ENCODE data around the gene GPR135. TPM values are rescaled to one million over a fixed set of nuclear protein-coding genes. Genes with fewer than 3 reads are reported as not detected.

The GPR135 gene, protein sequence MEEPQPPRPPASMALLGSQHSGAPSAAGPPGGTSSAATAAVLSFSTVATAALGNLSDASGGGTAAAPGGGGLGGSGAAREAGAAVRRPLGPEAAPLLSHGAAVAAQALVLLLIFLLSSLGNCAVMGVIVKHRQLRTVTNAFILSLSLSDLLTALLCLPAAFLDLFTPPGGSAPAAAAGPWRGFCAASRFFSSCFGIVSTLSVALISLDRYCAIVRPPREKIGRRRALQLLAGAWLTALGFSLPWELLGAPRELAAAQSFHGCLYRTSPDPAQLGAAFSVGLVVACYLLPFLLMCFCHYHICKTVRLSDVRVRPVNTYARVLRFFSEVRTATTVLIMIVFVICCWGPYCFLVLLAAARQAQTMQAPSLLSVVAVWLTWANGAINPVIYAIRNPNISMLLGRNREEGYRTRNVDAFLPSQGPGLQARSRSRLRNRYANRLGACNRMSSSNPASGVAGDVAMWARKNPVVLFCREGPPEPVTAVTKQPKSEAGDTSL
- total RNA-seq = 2.1 TPM
- long read RNA-seq, full-length matches to known transcripts = 5 of 5 reads
- long read RNA-seq, partial matches to known transcripts = 0 of 5 reads
- long read RNA-seq, other reads (novel, unspliced or antisense) = 0 of 5 reads

DNA sequence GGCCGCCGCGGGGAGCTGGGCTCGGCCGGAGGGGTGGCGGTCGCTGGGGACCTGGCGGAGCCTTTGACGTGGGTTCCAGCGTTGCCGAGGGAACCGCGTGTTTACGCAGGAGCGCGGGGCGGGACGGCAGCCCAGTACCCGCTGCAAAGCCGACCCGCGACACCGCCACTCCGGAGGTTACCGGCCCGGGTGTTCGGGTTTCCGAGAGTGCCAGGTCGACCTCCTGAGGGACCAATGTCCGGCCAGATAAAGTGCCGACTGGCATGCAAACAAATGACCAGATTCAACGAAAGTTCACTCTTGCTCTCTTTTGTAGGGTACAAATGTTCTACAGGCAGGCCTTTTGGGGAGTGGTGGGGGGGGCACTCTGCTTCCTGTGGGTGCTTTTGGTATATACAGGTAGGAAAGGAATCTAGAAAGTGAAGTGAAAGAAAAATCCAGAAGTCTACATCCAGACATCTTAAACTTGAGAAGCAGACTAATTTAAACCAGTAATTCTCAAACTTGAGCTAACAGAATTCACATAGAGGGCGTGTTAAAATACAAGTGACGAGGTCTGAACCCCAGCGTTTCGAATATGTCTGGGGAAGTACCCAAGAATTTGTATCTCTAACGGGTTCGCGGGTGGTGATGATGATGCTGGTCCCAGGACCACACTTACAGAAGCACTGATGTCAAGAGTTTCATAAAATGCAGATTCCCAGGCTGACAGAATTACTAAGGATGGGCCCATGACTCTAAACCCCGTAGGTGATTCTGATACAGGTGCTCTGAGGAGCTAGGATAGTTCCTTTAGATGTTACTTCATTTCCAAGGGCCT, at the start of gene GPR135:
Gene GPR135, minus strand, starts transcription at position 65 of the 820 bp plus-strand sequence. CDS start 154 bp downstream, outside the sequence.
- peak; percentile 77 for DNase-seq
- Histone ChIP-seq H3K27me3 (no peaks in the 10 kb centered on the region), H3K36me3 (no peaks in the 10 kb centered on the region), H3K9me3 (no peaks in the 10 kb centered on the region), H3K4me1 (peaks cover 7% of the 10 kb centered on the region), H3K27ac (peak within 1 kb of the TSS; percentile 37), H3K4me3 (peak within 1 kb of the TSS; percentile 65)
- peak; percentile 60 for ATAC-seq
- intact Hi-C loops (cut with DNase I) = no loop called here
- TF ChIP-seq, protein P1, sequence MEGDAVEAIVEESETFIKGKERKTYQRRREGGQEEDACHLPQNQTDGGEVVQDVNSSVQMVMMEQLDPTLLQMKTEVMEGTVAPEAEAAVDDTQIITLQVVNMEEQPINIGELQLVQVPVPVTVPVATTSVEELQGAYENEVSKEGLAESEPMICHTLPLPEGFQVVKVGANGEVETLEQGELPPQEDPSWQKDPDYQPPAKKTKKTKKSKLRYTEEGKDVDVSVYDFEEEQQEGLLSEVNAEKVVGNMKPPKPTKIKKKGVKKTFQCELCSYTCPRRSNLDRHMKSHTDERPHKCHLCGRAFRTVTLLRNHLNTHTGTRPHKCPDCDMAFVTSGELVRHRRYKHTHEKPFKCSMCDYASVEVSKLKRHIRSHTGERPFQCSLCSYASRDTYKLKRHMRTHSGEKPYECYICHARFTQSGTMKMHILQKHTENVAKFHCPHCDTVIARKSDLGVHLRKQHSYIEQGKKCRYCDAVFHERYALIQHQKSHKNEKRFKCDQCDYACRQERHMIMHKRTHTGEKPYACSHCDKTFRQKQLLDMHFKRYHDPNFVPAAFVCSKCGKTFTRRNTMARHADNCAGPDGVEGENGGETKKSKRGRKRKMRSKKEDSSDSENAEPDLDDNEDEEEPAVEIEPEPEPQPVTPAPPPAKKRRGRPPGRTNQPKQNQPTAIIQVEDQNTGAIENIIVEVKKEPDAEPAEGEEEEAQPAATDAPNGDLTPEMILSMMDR (IDR thresholded peaks at IDR 0.05) = no peak

DNA sequence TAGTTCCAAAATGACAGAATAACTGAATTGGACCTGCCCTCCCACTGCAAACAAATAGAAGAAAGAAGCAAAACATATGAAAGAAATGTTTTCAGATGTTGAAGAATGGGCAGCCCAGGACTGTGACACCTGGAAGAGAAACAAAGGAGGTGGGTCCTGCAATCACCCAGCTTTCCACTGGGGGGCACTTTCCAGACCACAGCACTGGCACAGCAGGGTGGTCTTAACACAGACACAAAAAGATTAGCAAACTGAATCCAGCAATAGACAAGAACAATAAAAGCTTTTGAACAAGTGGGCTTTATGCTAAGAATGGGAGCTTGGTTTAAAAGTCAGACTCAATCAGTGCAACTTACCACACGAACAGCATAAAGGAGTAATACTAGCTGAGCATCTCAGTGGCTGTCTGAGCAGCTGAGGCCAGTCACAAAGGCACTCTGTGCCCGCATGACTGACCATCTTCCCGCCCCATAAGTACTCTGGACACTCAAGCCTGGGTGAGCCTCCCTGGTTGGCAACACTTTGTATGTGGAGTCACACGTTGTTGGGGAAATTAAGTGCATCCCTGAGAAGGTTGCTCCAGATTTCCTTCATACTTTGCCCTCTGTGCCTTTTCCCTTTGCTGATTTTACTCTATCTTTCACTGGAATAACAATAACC, 46.9 kb upstream of the GPR135 start:
- intact Hi-C loops (cut with DNase I) = no loop called here
- TF ChIP-seq, protein P1 (IDR thresholded peaks at IDR 0.05) = peak; percentile 20
- Histone ChIP-seq H3K27me3 (no peaks in the 10 kb centered on the region), H3K4me3 (no peak overlapping the region), H3K36me3 (no peaks in the 10 kb centered on the region), H3K9me3 (no peaks in the 10 kb centered on the region), H3K27ac (no peak overlapping the region), H3K4me1 (no peaks in the 10 kb centered on the region)
- ATAC-seq (no peak), DNase-seq (no peak)

DNA sequence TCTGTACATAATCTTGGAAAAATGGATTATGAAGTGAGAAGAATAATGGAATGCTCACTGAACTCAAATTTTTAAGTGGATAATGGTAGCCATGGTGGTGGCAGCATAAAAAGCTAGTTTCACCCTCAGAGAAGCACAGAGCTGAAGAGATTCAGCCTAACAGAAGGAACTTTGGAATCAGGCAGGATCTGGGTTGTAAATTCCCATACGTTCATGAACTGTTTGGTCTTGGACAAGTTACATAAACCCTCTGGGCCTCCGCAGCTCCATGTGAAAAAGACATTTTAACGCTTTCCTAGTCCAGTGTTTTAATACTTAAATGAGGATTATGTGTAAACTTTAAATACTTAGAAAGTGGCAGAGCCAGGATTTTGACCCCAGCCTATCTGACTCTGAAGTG, 45.8 kb upstream of the GPR135 start:
- Histone ChIP-seq H3K36me3 (no peaks in the 10 kb centered on the region), H3K4me1 (no peaks in the 10 kb centered on the region), H3K27ac (no peak overlapping the region), H3K4me3 (no peak overlapping the region), H3K9me3 (no peaks in the 10 kb centered on the region), H3K27me3 (no peaks in the 10 kb centered on the region)
- ATAC-seq (no peak), DNase-seq (no peak)
- TF ChIP-seq, protein P1 (IDR thresholded peaks at IDR 0.05) = no peak
- intact Hi-C loops (cut with DNase I) = no loop called here

DNA sequence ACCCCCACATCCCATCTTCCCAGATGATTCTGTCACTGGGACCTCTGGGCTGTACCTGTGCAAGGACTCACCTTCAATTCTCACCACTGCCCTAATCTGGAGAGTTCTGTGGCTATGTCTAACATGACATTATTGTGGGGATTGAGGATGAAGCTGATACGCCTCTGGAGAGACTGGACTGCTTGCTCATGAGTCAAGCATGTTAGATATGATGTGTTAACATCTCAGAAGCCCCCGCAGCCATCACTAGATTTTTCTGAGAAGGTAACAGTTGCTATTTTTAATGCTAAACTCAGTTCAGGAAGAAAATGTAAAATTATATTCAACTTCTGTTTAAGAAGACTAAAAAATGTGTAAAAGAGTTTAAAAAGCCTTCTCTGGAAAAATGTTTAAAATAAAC, 44.8 kb upstream of the GPR135 start:
- peaks cover under 1% of the 10 kb centered on the region for H3K36me3 ChIP-seq
- TF ChIP-seq, protein P1 (IDR thresholded peaks at IDR 0.05) = no peak
- H3K27me3 ChIP-seq = no peaks in the 10 kb centered on the region
- no peak overlapping the region for H3K4me3 ChIP-seq
- intact Hi-C loops (cut with DNase I) = no loop called here
- no peaks in the 10 kb centered on the region for H3K9me3 ChIP-seq
- H3K4me1 ChIP-seq = no peaks in the 10 kb centered on the region
- no peak for DNase-seq
- no peak for ATAC-seq
- H3K27ac ChIP-seq = no peak overlapping the region

DNA sequence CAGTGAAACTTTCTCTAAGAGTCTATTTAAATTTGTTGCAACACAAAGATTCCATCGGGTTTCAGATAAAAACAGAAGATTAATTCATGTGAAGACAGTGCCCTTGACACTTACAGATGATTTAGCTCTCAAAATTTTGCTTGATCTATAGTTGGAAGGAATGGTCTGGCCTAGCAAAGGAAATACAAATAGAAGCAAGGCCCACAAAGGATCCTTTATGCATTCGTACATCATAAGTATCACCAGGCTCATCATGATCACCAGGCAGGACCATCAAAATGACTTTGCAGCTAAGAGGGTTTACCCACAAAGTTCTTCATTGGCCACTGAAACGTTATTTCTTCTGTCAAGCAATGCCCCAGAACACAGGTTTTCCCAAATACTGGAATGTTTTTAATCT, 43.9 kb upstream of the GPR135 start:
- no peak for ATAC-seq
- no peaks in the 10 kb centered on the region for H3K4me1 ChIP-seq
- DNase-seq = no peak
- no peaks in the 10 kb centered on the region for H3K27me3 ChIP-seq
- no peak overlapping the region for H3K27ac ChIP-seq
- no peaks in the 10 kb centered on the region for H3K9me3 ChIP-seq
- H3K36me3 ChIP-seq = peaks cover 10% of the 10 kb centered on the region
- TF ChIP-seq, protein P1 (IDR thresholded peaks at IDR 0.05) = no peak
- no peak overlapping the region for H3K4me3 ChIP-seq
- intact Hi-C loops (cut with DNase I) = no loop called here
